Smooth muscle cell of the brain vasculature (primary cell): ENCODE measurements around the gene SIK3.

Experiments
- DNase-seq: peaks from one replicate; pipeline ENCODE4 v3.0.0-alpha.2; 2012; ENCODE audit warnings: low read depth, low spot score

SIK3 gene

DNA sequence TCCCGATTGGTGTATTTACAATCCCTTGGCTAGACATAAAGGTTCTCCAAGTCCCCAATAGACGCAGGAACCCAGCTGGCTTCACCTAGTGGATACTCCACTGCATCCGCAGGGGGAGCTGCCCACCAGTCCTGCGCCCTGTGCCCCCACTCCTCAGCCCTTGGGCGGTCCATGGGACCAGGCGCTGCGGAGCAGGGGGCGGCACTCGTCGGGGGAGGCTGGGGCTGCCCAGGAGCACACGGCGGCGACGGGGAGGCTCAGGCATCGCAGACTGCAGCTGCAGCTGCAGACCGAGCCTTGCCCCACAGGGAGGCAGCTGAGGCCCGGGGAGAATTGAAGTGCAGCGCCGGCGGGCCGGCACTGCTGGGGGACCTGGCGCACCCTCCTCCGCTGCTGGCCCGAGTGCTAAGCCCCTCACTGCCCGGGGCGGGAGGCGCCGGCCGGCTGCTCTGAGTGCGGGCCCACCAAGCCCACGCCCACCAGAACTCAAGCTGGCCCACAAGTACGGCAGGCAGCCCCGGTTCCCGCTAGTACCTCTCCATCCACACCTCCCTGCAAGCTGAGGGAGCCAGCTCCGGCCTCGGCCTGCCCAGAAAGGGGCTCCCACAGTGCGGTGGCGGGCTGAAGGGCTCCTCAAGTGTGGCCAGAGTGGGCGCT lies 12.2 kb upstream of the SIK3 start:
- DNase-seq = no peak

DNA sequence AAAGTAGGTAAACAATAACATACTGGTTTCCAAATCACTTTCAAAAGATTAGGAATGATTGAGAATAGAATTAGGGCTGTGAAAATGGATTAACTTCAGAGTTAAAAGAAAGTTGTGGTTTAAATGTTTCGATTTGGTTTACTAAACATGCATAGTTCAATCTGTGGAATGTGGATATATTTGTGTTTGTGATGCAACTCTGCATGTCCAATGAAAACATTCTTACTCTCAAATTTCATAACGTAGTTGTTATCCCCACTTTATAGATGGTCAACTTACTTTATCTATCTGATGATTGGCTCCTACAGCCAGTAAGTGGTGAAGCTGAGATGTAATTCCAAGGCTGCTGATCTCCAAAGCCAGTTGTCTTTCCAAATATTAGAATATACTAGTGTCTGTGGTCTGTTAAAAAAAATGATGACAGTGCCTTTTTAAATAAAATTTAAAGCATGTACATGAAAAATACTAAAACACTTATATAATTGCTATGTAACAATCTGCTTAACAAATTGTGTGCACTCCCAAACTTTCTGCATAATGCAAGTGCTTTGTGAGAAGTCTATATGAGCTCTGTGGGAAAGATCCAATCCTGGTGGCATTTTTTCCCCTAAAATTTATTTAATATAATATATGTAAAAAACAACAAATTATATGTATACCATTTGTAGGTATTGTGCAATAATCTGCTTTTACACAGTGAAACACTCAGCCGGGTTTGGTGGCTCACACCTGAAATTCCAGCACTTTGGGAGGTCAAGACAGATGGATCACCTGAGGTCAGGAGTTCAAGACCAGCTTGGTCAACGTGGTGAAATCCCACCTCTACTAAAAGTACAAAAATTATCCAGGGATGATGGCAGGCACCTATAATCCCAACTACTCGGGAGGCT lies 9.7 kb upstream of the SIK3 start:
- DNase-seq = no peak

DNA sequence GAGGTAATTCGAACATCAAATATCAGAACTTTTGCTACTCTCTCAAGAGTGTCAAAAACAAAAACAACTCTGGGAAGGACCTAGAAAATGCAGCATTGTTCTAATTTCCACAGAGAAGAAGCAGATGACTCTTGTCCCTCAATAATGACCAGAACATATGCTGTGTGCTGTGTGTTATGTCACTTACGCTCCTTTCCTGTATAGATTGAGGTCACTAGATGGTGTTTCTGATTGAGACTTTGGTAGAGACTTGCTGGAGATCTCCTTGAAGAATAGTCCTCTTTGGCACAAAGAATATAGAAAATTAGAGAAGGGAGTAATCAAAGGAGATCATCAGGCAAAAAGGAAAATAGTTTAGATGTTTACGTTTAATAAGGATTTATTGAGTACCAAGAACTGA lies 2.3 kb upstream of the SIK3 start:
- no peak for DNase-seq

DNA sequence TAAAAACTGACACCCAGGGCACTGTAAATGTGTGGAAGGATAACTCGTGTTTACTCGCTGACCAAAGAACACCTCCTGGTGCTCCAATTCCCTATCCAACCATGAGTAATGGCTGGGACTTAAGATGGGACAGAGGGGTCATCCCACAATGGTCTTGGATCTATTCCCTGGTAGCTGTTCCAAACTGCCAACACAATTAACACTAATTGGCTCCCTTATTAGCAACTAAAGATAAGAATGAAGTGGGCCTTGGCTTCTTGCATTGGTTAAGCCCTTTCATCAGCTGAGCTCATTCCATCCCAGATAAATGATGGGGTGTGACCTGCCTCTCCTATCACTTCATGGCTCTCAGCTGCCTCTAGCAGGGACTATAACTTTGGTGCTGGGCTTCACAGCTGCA lies 1.5 kb upstream of the SIK3 start:
- DNase-seq = no peak

DNA sequence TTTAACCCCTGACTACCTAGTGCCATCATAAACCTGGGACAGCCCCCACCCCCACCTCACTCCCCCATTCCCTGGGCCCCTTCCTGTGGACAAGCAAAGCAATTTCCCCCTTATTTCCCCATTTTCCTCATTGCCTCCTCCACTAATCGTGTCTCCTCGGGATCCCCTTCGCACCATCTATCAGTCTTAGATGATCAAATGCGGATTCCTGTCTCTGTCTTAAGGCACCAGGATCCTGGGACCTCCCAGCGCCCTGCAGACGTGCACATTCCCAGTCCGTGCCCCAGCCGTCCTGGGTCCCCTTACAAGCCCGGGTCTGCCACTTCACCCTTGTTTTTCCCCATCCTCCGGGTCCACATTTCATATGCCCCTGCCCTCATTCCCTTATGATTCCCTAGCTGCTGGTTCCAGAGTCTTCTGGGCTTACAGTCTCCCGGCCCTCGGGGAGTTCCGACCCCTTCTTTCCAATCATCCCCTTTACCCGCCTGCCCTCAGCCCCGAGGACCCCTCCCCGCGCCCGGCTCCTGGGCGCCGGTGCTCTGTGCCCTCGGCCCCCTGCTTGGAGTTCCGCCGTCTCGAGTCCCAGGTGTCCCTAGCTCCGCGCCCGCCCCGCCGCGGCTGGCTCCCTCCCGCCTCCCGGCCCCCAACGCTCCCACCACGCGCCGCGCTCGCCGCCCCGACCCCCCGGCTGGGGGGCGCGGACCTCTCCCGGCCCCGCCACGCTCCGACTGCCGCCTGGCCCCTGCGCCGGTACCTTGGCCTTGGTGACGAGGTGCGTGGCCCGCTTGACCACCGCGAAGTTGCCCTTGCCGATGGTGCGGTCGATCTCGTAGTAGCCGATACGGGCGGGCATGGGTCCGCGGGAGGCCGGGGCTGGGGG lies 599 bp downstream of the SIK3 start:
- no peak for DNase-seq

DNA sequence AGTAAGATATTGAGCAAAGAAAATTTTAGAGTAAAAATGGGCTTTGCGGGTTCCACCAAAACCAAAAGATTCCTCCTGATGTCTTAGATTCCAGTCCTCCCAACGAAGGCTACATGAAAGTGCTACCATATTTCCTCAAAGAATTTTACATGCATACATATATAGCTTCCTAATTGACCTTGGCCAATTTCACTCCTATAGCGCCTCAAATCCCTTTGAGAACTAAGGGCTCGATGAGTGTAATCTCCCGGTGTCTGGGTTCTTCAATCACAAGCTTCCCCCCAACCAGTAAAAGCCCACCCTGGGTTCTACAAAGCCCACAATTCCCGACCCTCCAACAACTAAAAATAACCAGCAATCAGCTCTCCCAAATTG lies 1.2 kb downstream of the SIK3 start:
- no peak for DNase-seq

DNA sequence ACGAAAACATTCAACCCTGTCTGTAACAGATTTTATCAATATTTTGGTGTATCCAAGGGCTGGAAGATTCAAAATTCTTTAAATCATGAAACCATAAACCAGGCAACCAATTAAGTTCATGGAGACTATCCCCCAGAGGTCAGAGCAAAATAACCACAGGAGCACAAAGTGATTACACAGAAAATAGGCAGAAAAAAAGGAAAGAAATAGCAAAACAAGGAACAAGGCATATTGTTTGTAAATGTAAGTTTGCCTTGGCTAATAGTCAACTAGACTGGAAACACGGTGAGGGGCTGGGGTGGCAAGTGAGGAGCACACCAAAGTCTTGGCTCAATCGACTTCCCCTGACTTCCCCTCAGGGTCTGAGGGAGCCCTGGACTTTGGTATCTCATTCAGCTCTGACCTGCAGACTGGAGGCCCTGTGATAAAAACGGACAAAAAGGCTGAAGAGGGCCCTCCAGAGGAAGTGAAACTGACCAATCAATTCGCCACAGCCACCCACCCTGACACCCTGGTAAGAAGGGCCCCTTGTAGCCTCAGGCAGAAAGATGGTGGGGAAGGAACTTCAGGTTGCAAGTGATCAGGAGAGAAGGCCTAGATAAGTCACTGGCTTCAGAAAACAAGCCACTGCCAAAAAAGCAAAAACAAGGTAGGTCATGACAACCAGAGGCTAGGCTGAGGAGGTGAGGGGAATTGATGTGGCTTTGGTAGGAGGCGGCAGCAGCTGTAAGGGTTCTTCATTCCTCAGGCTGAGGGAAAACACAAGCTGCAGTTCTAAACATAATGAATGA lies 1.8 kb downstream of the SIK3 start:
- no peak for DNase-seq

DNA sequence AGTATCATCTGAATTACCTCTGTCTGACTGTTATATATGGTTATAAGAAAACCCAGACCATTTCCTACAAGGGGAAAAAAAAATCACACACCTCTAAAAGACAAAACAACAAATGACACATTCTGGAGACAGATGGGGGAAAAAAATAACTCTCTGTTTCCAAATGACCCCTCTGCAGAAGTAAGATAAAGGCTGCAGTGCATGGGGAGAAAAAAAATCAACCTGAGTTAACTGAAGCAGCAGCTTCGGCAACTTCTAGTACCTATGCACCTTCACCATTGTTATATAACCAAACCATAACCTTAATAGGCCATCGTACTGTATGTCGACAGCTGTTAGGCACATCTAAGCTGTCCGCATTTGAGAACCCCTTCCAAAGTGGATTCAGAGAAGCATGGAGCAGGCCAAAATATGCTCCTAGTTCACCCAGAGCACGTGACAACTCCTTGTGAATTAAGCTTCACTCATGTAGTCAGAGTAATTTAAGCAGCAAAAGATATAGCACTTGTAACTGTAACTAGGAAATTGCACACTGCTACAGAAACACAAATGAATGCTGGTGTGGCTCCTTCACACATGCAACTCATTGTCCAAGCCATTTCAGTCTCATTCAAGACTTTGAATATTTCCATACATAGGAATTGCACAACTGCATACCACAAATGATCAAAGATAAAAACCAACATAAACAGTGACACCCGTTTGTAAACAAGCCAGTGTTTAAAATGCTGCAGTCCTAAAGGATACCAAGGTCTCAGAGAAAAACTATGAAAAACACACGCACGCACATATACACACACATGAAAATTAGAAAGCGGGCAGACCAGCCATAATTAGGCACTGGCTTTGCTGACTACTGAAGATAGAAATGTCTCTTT lies 2.7 kb downstream of the SIK3 start:
- no peak for DNase-seq

DNA sequence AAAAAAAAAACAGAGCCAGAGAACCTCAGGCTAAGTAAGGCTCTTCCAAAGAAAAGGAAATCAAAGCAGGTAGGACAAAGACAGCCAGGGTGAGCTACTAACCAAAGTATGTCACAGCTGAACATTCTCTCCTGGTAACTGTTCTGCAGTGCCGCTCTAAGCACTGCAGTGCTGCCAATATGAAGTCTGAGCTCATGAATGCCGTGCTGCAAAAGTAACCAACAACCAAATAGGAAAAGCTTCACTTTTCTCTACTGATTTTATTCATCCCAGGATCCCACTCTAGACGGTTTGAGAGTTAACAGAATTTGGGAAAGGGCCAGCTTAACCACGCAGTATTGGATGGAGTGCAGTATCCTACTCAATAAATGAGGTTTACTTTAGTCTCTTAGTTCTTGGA lies 3.5 kb downstream of the SIK3 start:
- no peak for DNase-seq

DNA sequence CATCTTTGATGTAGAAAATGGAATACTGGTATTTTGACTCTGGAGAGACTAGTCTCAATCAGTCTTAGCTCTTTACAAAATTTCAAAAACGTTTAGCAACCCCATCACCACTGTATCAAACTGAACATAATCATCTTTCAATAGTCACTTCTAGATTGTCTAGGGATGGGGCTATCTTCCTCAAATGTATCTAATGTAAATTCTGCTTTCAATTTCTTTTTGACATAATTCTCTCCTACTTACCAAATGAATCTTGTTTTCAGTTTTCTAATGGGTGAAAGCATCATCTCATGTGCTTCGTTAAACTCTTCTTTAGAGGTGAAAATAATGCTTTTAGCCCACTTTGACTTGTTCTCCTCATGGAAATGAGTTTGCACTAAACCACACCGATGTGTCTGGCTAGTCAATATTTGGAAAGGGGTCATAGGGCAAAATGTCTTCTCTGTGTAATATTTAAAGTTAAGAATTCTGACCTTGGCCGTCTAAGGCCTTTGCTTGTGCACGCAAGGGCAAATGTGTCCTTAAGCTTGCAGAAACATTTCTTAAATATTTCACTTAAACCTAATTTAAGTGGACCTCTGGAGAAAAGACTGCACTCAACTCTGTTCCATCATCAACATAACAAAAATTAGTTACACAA lies 5.2 kb downstream of the SIK3 start:
- DNase-seq = no peak

DNA sequence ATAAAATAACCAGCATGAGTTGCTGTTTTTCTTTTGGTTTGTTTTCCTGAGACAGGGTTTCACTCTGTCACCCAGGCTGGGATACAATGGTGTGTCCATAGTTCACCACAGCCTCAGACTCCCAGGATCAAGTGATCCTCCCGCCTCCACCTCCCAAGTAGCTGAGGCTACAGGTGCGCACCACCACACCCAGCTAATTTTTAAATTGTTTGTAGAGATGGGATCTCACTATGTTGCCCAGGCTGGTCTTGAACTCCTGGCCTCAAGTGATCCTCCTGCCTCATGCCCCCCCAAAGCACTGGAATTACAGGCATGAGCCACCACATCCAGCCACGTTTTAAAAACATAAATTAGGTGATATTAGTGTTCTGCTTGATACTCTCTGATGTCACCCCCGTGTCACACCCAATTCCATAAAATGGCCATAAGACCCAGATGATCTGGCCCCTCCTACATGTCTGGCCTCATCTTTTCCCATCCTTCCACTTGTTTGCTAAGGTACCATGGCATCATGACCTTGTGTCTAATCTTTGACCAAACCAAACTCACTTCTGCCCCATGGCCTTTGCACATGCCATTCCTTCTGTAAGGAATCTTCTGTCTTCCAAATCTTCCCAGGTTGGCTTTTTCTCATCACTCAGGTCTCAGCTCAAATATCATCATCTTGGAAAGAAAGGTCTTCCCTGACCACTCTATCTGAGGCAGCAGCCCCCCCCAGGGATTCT lies 6.3 kb downstream of the SIK3 start:
- no peak for DNase-seq

DNA sequence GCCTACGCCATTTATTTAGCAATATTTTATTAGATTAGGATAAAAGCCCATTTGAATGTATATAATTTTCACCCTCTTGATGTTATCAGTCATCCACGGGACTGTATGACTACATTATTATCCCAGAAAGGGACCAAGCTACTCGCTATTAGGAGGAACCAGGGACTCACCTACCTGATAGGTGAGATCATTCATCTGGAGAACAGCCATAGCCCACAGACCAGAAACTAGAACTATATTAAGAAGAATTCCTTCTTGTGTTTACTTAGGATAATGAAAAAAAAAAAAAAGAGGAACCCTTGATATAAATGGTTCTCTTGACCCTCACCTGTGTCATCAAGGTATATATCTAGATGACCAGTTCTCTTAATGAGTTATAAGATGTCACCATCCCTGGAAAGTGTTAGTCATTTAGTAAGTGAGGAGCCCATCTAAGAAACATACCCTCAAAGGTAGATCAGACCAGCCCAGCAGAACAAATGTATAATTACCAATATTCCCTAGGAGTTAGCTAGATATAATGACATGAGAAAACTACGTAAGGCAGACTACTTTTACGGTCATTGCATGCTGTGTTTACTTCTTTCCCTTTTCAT lies 8.0 kb downstream of the SIK3 start:
- no peak for DNase-seq

DNA sequence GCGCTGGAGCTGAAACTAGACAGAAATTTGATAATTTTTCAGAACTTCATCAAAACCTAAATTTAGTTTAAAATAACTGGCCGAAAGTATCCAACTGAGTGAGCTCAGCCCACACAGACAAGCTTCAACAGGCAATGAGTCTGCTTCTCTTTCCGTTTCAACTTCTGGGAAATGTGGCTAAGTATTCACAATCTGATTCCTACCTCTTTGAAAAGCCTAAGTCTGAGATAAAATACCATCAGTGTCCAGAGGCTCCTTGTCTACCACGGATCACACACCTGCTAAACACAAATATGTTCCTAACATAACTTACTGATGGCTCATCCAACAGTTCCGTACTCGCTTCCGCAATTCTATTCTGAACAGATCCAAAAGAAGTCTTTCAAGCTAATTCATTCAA lies 8.5 kb downstream of the SIK3 start:
- no peak for DNase-seq

DNA sequence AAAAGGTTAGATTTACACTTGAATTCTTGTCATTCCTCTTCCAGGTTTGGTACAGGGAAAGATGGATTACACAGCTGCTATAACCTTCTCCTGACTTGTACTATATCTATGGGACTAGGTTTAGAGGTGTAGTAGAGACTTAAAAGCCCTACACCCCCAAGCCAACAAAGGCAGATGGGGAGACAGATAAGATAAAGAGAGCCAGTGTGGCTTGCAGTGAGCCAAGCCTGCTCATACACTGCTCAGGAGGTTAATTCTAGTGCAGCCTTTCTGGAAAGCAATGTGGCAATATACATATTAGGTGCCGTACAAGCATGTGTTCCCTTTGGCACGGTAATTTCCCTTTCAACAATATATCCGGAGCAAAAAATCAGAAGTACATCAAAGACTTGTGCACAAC lies 10.8 kb downstream of the SIK3 start:
- no peak for DNase-seq

DNA sequence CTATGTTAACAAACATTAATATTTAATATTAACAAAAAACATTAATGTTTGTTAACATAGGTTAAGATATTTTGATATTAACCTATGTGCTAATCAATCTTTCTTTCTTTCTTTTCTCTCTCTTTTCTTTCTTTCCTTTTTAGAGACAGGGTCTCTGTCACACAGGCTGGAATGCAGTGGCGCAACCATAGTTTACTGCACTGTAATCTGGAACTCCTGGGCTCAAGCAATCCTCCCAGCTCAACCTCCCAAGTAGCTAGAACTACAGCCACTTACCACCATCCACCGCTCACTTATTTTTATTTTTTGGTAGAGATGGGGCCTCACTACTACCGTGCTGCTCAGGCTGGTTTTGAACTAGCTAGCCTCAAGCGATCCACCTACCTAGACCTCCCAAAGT lies 13.2 kb downstream of the SIK3 start:
- DNase-seq = no peak

DNA sequence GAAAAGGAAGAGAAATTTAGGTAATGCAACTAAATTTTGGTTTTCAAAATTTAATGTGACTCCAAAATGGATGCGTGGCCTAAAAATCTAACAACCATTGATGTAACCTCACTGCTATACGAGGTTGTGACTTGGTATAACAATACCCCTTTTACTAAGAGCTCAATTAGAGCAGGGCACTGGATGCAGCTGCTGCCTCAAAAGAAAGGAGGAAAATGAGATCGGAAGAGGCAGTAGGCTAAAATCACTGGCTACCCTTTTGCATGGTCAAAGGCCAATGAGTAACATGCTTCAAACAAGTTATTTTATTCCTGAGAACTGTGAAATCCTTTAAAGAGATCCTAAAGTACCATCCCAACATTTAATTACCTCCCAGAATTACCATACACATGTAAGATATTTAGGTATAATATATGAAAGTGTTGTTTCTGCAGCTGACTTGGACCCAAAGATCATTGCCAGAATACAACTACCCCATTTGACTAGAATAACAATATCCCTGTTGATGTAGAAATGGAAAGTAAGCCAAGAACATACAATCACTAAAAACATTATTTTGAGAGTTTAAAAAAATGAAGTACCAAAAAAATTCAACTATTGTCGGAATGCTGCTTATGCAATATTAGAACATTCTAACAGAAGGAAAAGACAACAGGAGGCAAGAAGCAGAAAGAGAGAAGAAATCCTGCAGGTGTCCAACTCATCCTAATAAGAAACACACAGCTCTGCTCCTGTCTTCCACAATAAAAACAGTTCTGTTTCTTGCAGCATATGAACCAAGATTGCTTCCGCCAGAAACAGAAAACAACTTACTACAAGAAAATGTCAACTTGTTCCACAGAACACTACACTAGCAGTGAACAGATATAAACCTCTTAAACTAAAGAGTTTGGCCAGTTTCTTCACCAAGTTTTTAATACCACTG lies 15.0 kb downstream of the SIK3 start:
- no peak for DNase-seq

DNA sequence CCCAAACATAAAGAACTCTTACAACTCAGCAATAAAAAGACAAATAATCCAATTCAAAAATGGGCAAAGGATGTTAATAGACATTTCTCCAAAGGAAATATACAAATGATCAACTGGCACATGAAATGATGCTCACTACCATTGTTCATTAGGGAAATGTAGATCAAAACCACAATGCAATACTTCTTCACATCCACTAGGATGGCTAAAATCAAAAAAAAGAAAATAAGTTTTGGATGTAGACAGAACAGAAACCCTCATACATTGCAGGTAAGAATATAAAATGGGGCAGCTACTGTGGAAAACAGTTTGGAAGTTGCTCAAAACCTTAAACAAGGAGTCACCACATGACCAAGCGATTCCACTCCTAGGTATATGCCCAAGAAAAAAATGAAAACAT lies 16.3 kb downstream of the SIK3 start:
- no peak for DNase-seq

DNA sequence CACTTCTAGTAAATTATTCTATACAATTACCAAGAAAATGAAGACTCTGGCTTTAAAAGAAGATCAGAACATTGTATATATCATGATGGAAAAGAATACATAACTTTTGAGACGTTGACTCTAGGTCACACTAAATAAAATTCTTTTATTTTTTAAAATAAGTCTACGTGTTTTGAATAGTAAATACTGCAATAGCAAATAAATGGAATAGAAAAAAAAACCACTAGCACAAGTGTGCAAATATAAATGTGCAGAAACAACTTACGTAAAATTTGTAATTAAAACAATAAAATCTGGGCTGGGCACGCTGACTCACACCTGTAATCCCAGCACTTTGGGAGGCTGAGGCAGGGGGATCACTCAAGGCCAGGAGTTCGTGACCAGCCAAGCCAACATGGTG lies 17.9 kb downstream of the SIK3 start:
- DNase-seq = no peak
